Measurements from ENCODE around the gene PRKAR2A. TPM values are rescaled to one million over a fixed set of nuclear protein-coding genes. Genes with fewer than 3 reads are reported as not detected.
"Not testable (repeated sequence)": the region's sequence is repeated elsewhere in the genome, so short reads cannot be mapped to it uniquely, and the experiment has no call there.

The PRKAR2A gene
- total RNA-seq, 1 experiment from 2014 or later, result 85.4 TPM

- BruUV-seq (replicated peaks); H3K4me3 ChIP-seq (ENCODE audit: low read depth in 2 of 2, low read length in 2 of 2); in situ Hi-C loops (cut with HindIII; ENCODE audit: low pct_unique_long_range_greater_than_20kb, low sequenced_read_pairs); intact Hi-C loops (cut with micrococcal nuclease; ENCODE audit: unreplicated experiment); DNase-seq (ENCODE audit: low read depth, low spot score); H3K27me3 ChIP-seq (ENCODE audit: control insufficient read depth, insufficient read depth, low read length); ATAC-seq; H3K9me3 ChIP-seq (ENCODE audit: control insufficient read depth, insufficient read depth, low read depth, low read length); H3K36me3 ChIP-seq (ENCODE audit: control insufficient read depth, insufficient read depth, low read length); H3K27ac ChIP-seq (ENCODE audit: low read length); CTCF ChIA-PET; H3K4me1 ChIP-seq (ENCODE audit: control insufficient read depth, insufficient read depth, low read length): not testable (repeated sequence)
- POLR2A ChIA-PET, result interaction anchor here (0.6 kb wide), 1 partner anchor 63 kb away, joined by 11 read pairs; no protein-coding TSS in a partner anchor
Observed at GRCh38 chr3:48778565-48778964, 69.1 kb downstream of the PRKAR2A start.

- TF ChIP-seq REST (IDR thresholded peaks at IDR 0.05; ENCODE audit: insufficient read depth in 1 of 2, low read depth in 2 of 2, low read length in 1 of 2) (no peak), TCF7L2 (IDR thresholded peaks at IDR 0.05; ENCODE audit: low read depth, low read length) (no peak), POLR2AphosphoS5 (IDR thresholded peaks at IDR 0.05; ENCODE audit: low read depth, low read length) (no peak), SIN3A (IDR thresholded peaks at IDR 0.05; ENCODE audit: borderline replicate concordance, insufficient read depth, low read depth, low read length) (no peak), CTCF (IDR thresholded peaks at IDR 0.05) (no peak)
Observed at GRCh38 chr3:48776854-48777253, 70.8 kb downstream of the PRKAR2A start.

GRCh38 chr3:48770192-48770502, 77.5 kb downstream of the PRKAR2A start:
- intact Hi-C loops (cut with micrococcal nuclease; ENCODE audit: unreplicated experiment), result no loop called here
- Histone ChIP-seq H3K27ac (ENCODE audit: low read length) (no peak overlapping the region), H3K36me3 (ENCODE audit: control insufficient read depth, insufficient read depth, low read length) (no peaks in the 10 kb centered on the region), H3K9me3 (ENCODE audit: control insufficient read depth, insufficient read depth, low read depth, low read length) (no peaks in the 10 kb centered on the region), H3K4me1 (ENCODE audit: control insufficient read depth, insufficient read depth, low read length) (no peaks in the 10 kb centered on the region), H3K4me3 (ENCODE audit: low read depth in 2 of 2, low read length in 2 of 2) (no peak overlapping the region), H3K27me3 (ENCODE audit: control insufficient read depth, insufficient read depth, low read length) (no peaks in the 10 kb centered on the region)
- DNase-seq (ENCODE audit: low read depth, low spot score), result no peak
- no peak for ATAC-seq
- no TSS peak for BruUV-seq (replicated peaks)
- TF ChIP-seq TCF7L2 (IDR thresholded peaks at IDR 0.05; ENCODE audit: low read depth, low read length) (no peak), POLR2AphosphoS5 (IDR thresholded peaks at IDR 0.05; ENCODE audit: low read depth, low read length) (no peak), SIN3A (IDR thresholded peaks at IDR 0.05; ENCODE audit: borderline replicate concordance, insufficient read depth, low read depth, low read length) (no peak), CTCF (IDR thresholded peaks at IDR 0.05) (no peak), REST (IDR thresholded peaks at IDR 0.05; ENCODE audit: insufficient read depth in 1 of 2, low read depth in 2 of 2, low read length in 1 of 2) (no peak)
- POLR2A ChIA-PET, result no interaction called here
- CTCF ChIA-PET, result interaction anchor here (0.5 kb wide), 1 partner anchor 64 kb away, joined by 3 read pairs; no protein-coding TSS in a partner anchor
- in situ Hi-C loops (cut with HindIII; ENCODE audit: low pct_unique_long_range_greater_than_20kb, low sequenced_read_pairs), result no loop called here

More at GRCh38 chr3:48776854-48777253, 70.8 kb downstream of the PRKAR2A start:
- no TSS peak for BruUV-seq (replicated peaks)
- Histone ChIP-seq H3K9me3 (ENCODE audit: control insufficient read depth, insufficient read depth, low read depth, low read length) (no peaks in the 10 kb centered on the region), H3K4me1 (ENCODE audit: control insufficient read depth, insufficient read depth, low read length) (no peaks in the 10 kb centered on the region), H3K4me3 (ENCODE audit: low read depth in 2 of 2, low read length in 2 of 2) (no peak overlapping the region), H3K36me3 (ENCODE audit: control insufficient read depth, insufficient read depth, low read length) (no peaks in the 10 kb centered on the region), H3K27ac (ENCODE audit: low read length) (no peak overlapping the region), H3K27me3 (ENCODE audit: control insufficient read depth, insufficient read depth, low read length) (no peaks in the 10 kb centered on the region)
- ATAC-seq (no peak), DNase-seq (ENCODE audit: low read depth, low spot score) (no peak)
- intact Hi-C loops (cut with micrococcal nuclease; ENCODE audit: unreplicated experiment) (no loop called here), in situ Hi-C loops (cut with HindIII; ENCODE audit: low pct_unique_long_range_greater_than_20kb, low sequenced_read_pairs) (no loop called here)
- CTCF ChIA-PET, result no interaction called here
- POLR2A ChIA-PET, result no interaction called here

All from Panc1 (cell line).